ENCODE measurements around the gene IKZF4.
"Not testable (repeated sequence)": the region's sequence is repeated elsewhere in the genome, so short reads cannot be mapped to it uniquely, and the experiment has no call there.

IKZF4 gene
- 4.0 to 7.0 (median 4.8) reads per million in 4 experiments for total RNA-seq

- DNase-seq: no peak
Observed at GRCh38 chr12:56020423-56021184, at the start of gene IKZF4. Gene IKZF4, plus strand, starts transcription at chr12:56021043. Its CDS starts 451 bp downstream, at chr12:56021494.

GRCh38 chr12:55972042-55972441 lies 48.8 kb upstream of the IKZF4 start:
- DNase-seq: no peak

- DNase-seq: no peak
Observed at GRCh38 chr12:55972456-55972855, 48.4 kb upstream of the IKZF4 start.

GRCh38 chr12:55972911-55973598 lies 47.8 kb upstream of the IKZF4 start:
- DNase-seq: no peak

DNA sequence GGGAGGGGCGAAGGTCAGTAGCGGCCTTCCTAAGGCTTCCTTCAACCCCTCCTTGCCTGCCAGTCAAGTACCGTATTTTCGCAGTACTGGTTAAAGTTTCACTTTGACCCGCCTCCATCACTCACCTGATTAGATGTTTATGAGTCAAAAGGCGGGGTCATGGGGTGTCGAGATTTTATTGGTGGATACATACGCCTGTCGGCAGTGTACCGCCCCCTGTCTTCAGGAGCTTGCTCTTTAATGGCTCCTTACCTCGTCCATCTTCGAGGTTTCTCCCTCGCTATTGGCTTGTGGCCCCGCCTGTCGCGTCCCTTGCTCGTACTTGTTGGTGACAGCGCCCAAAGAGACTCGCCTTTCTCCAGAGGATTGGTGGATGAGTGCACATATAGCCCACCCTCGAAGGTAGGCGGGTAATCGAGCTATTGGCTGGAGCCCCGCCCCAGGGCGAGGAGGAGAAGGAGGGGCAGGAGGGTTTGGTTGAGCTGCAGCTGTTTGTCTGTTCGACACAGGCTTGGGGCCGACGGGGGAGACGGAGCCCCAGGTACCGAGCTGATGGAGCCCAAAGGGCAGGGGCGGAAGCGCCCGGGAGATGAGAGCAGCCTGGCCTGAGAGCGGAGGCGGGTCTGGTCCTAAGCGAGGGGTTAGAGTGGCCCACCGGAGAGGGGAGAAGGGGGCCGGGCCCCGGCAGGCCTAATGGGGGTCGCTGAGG lies 47.1 kb upstream of the IKZF4 start, which contains the start of gene RAB5B:
RAB5B (plus strand) TSS at position 480 of the 709 bp plus-strand sequence. CDS start 12,883 bp downstream, outside the sequence.
- peak; percentile 97 for DNase-seq

DNA sequence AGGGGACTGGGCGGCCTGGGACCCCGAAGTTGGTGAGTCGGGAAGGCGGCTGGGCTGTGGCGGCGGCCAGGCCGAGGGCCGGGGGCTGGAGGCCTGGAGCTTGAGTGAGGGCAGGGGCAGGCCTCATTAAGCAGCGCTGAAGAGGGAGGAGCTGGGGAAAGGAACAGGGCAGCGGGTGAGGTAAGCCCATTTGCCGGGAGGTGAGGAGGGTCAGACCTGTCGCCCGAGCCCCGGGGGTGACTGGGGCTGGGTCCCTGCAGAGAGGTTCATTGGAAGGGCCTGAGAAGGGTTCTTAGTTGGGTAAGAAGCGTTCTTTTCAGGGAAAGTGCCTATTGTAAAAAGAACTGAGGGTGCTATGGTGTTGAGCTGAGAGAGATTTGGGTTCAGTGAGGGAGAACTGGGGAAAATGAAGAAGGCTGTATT lies 46.5 kb upstream of the IKZF4 start:
- DNase-seq: peak; percentile 38

GRCh38 chr12:55978393-55978792 lies 42.5 kb upstream of the IKZF4 start:
- DNase-seq: no peak

DNA sequence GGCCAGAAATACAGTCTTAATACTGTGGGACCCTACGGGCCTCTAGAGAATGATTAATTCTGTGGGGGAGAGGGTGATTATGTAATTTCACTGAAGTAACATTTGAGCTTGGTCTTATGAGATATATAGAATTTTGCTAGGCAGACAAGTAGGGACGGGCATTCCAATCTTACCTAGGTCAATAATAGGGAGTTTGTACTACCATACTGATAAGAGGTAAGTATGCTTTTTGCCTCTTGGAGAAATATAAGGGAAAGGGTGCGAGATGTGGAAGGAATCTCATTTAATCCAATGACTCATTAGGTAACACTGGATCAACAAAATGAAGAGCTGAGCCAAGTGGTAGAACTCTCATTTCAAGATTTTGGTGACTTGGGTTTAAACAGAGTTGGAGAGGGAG lies 41.8 kb upstream of the IKZF4 start:
- DNase-seq: no peak

- DNase-seq: not testable (repeated sequence)
Observed at GRCh38 chr12:55981882-55982281, 39.0 kb upstream of the IKZF4 start.

DNA sequence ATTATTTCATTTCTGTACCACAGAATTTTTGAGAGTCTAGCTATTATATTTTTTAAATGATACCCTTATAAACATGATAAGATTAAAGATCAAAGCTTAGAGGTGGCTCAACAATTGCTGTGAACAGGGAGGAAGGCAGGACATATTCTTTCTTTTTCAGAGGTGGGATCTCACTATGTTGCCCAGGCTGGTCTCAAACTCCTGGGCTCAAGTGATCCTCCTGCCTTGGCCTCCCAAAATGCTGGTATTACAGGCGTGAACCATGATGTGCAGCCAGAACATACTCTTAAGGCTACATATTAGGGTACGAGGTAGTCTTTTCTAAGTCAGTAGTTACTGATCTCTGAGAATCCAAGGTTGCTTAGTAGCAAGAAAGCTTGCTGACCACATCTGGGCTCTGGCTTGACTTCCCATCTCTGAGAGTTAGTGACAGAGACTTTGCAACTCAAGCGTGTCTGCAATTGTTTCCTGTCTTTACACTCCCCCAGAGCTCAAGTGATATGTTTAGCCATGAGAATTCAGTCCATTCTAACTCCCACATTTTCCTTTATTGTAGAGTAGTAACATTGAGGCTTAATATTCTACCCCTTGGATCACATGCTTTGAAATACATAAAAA lies 38.4 kb upstream of the IKZF4 start:
- no peak for DNase-seq

DNA sequence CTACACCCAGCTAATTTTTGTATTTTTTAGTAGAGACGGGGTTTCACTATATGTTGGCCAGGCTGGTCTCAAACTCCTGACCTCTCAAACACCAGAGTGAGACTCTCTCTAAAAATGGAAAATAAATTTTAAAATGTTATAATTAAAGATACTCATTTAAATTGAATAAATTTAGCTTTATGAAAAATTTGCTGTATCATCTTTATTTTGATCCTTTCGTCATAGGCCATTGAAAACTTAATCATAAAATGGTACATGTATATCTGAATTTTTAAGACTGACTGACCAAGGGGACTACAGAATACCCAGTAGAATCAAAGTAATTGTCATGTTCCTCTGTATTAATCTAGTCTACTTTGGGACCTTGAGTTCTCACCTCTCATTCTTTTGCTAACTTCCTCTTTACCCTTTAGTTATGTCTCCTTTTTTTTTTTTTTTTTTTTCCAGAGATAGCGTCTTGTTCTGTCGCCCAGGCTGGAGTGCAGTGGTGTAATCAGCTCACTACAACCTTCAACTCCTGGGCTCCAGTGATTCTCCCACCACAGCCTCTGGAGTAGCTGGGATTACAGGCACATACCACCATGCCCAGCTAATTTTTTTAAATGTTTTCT lies 37.5 kb upstream of the IKZF4 start:
- no peak for DNase-seq

DNA sequence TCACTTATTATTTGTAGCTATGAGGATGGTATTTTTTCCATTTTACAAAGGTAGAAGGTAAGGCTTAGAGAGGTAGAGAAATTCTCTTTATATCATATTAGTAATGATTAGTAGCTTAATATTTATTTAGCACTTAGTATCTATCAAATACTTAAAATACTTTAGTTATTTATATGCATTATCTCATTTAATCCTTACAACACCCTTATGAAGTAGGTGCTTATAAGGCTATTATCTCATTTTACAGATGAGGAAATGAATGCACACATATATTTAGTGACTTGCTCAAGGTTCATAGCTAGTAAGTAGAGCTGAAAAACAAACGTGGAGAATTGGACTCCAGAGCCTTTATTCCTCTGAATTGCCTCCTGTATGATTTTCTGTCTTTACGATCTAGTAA lies 36.0 kb upstream of the IKZF4 start:
- DNase-seq: no peak

GRCh38 chr12:55985341-55985740 lies 35.5 kb upstream of the IKZF4 start:
- DNase-seq: no peak

GRCh38 chr12:55985976-55986375 lies 34.9 kb upstream of the IKZF4 start:
- not testable (repeated sequence) for DNase-seq

- no peak for DNase-seq
Observed at GRCh38 chr12:55991110-55991509, 29.7 kb upstream of the IKZF4 start.

DNA sequence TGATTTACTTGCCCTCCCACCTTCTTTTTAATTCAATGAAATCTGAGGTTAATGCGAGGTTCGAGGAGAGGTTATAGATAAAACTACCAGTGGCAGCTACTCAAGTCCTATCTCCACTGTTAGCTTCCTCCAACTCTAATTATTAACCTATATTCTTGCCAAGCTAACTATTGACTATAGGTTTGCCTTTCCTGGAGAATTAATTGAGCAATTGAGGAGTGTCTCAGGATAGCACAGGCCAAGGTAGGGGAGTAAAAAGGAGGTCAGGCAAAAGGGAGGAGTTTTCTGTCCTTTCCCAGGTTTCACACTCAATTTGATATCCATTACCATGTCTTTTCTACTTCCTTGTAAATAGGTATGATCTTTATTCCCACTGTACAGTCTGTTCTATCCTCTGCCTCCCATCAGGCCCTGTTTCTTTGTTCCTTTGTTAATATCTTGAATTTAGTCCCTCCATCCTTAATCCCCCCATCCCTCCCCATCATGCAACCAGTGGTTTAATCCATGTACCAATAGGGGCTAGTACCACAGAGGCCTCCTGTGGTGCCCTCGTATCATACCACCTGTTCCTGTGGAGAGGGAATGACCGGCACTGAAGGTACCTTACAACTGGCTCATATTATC lies 27.5 kb upstream of the IKZF4 start:
- DNase-seq: no peak

DNA sequence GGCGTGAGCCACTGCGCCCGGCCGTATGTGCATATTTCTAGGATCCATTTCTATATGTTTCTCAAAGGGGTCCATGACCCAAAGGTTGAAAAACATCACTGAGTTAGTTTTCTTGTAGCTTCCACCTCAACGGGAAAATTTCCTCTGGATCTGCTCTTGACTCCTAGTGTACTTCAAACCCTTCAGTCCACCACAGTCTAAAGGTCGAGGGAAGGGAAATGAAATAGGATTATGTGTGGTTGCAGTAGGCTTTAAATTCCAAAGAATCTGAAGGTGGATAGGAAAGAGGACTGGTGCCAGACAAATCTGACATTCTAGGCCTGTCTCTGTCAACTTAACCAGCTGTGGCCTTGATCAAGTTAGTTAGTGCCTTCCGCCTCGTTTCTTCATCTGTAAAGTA lies 25.5 kb upstream of the IKZF4 start:
- DNase-seq: no peak

GRCh38 chr12:55996201-55996714 lies 24.6 kb upstream of the IKZF4 start:
- peak; percentile 48 for DNase-seq

GRCh38 chr12:55996715-55997534 lies 23.9 kb upstream of the IKZF4 start, which contains the start of gene SUOX:
Gene SUOX, plus strand, starts transcription at chr12:55997276. Its CDS starts 4,946 bp downstream, at chr12:56002222.
- no peak for DNase-seq

- no peak for DNase-seq
Observed at GRCh38 chr12:55997535-55997859, 23.3 kb upstream of the IKZF4 start.

GRCh38 chr12:55999522-55999921 lies 21.3 kb upstream of the IKZF4 start:
- not testable (repeated sequence) for DNase-seq

Data from effector CD8-positive, alpha-beta T cell (primary cell).